Activated CD4-positive, alpha-beta memory T cell treated with anti-CD3 and anti-CD28 coated beads for 36 hours (primary cell): ENCODE data around the gene NAA20. TPM values are rescaled to one million over a fixed set of nuclear protein-coding genes. Genes with fewer than 3 reads are reported as not detected.

Experiments
- CTCF ChIA-PET: fragments of 350-600 bp; sonication (Branson Sonifier 250); formaldehyde crosslinking; loops from one replicate; lab custom pipeline; 2021; ENCODE audit warnings: antibody characterized with exemption, inconsistent platforms; lab: Charles Lee
- POLR2A ChIA-PET: fragments of 350-600 bp; sonication (Branson Sonifier 250); formaldehyde crosslinking; loops from one replicate; lab custom pipeline; 2021; ENCODE audit warnings: antibody characterized with exemption; lab: Charles Lee
- DNase-seq: peaks from one replicate; pipeline ENCODE4 v3.0.0-alpha.2; 2020
- H3K27ac Mint-ChIP-seq: one replicate; pipeline ENCODE4 v1.8.0; 2021; ENCODE audit warnings: mixed read lengths
- H3K27me3 Mint-ChIP-seq: one replicate; pipeline ENCODE4 v1.8.0; 2021; ENCODE audit warnings: mixed read lengths
- H3K36me3 Mint-ChIP-seq: one replicate; pipeline ENCODE4 v1.8.0; 2021; ENCODE audit warnings: mixed read lengths
- H3K4me1 Mint-ChIP-seq: one replicate; pipeline ENCODE4 v1.8.0; 2021; ENCODE audit warnings: low read depth, mixed read lengths
- H3K4me3 Mint-ChIP-seq: one replicate; pipeline ENCODE4 v1.8.0; 2021; ENCODE audit warnings: mild to moderate bottlenecking, mixed read lengths
- H3K9me3 Mint-ChIP-seq: one replicate; pipeline ENCODE4 v1.8.0; 2021; ENCODE audit warnings: mixed read lengths
- intact Hi-C: fragments of 100-400 bp; cut with micrococcal nuclease; formaldehyde crosslinking; loops from one replicate; pipeline ENCODE4 v1.15.1; 2023
- total RNA-seq, 2 experiments: library from RNA; stranded (reverse); gene quantifications; one replicate each; pipeline ENCODE4 v1.2.3, GENCODE V29; 2021

NAA20 gene
- total RNA-seq, 2 experiments from 2014 or later = 82.6 to 82.9 TPM

GRCh38 chr20:20063941-20064702, 47.0 kb downstream of the NAA20 start:
- no peaks in the 10 kb centered on the region for H3K4me1 Mint-ChIP-seq
- H3K4me3 Mint-ChIP-seq = no peak overlapping the region
- ChIA-PET CTCF (no interaction called here), POLR2A (no interaction called here)
- no peak overlapping the region for H3K27ac Mint-ChIP-seq
- H3K27me3 Mint-ChIP-seq = peaks cover 12% of the 10 kb centered on the region
- H3K36me3 Mint-ChIP-seq = no peaks in the 10 kb centered on the region
- intact Hi-C loops = no loop called here
- DNase-seq = no peak
- H3K9me3 Mint-ChIP-seq = no peaks in the 10 kb centered on the region

DNA sequence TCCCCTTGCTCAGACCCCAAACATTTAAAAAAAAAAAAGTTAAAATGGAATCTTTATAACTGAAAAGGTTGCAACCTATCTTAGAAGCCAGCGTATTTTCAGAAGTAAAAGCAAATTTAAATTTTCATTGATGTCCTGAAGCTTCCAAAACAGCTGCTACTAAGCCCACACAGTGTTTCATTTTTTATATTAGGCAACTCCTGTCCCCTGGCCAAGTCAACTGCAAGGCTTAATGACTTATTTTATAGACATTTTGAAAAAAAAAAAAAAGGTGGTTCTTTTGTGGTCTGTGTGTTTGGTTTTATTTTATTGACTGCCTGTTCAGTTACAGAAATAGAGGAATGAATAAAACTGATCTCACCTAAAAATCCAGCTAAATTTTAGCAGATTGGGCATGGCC, 48.2 kb downstream of the NAA20 start:
- CTCF ChIA-PET = no interaction called here
- intact Hi-C loops = no loop called here
- no peaks in the 10 kb centered on the region for H3K36me3 Mint-ChIP-seq
- no peaks in the 10 kb centered on the region for H3K9me3 Mint-ChIP-seq
- POLR2A ChIA-PET = no interaction called here
- no peak for DNase-seq
- peaks cover 12% of the 10 kb centered on the region for H3K27me3 Mint-ChIP-seq
- no peaks in the 10 kb centered on the region for H3K4me1 Mint-ChIP-seq
- no peak overlapping the region for H3K4me3 Mint-ChIP-seq
- no peak overlapping the region for H3K27ac Mint-ChIP-seq

DNA sequence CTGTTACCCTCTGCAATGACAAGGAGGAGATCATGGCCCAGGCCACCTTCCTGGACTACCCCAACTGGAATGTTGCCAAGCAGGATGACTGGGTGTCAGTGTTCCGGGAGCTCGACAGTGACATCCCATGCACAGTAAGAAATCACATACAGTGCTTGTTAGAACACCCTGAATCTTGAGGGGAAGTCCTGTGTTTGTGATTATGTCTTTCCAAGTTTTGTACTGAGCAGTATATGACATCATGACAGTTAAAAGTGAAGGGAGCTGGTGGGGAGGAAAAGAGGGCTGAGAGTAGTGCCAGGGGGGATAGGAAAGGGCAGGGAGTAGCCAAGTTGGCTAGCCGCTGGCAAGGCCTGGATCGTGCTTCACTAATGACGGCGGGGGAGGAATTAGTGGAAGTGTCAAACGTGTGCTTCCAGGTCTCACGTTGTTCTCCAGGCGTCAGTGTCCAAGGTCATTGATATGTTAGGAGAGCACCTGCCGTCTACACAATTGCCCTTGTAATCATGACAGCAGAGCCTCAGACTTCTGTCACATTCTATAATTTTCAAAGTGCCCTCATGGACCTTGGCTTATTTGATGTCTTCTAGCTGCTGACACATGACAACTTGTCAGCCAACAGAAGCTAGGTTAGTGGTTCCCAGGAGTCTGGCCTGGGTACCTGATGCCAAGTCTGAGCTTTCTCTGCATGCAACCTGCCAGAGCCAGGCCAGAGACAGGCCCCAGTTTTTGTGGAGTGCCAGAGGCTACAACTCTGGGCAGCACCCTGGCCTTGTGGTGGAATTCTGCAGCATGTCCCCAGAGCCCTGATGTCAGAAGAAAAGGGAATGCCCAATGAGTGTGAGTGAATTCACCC, 53.9 kb downstream of the NAA20 start:
- intact Hi-C loops = no loop called here
- H3K9me3 Mint-ChIP-seq = no peaks in the 10 kb centered on the region
- no peak overlapping the region for H3K27ac Mint-ChIP-seq
- no peaks in the 10 kb centered on the region for H3K36me3 Mint-ChIP-seq
- no peak for DNase-seq
- H3K4me1 Mint-ChIP-seq = no peaks in the 10 kb centered on the region
- CTCF ChIA-PET = no interaction called here
- peaks cover 4% of the 10 kb centered on the region for H3K27me3 Mint-ChIP-seq
- H3K4me3 Mint-ChIP-seq = no peak overlapping the region
- POLR2A ChIA-PET = no interaction called here

GRCh38 chr20:20073801-20074371, 56.7 kb downstream of the NAA20 start:
- H3K27ac Mint-ChIP-seq = no peak overlapping the region
- H3K27me3 Mint-ChIP-seq = peaks cover 4% of the 10 kb centered on the region
- H3K9me3 Mint-ChIP-seq = no peaks in the 10 kb centered on the region
- no peak for DNase-seq
- H3K4me1 Mint-ChIP-seq = no peaks in the 10 kb centered on the region
- intact Hi-C loops = no loop called here
- no peaks in the 10 kb centered on the region for H3K36me3 Mint-ChIP-seq
- POLR2A ChIA-PET = no interaction called here
- CTCF ChIA-PET = interaction anchor here (0.6 kb wide), 1 partner anchor 520 kb away, joined by 3 read pairs; no protein-coding TSS in a partner anchor
- H3K4me3 Mint-ChIP-seq = no peak overlapping the region

DNA sequence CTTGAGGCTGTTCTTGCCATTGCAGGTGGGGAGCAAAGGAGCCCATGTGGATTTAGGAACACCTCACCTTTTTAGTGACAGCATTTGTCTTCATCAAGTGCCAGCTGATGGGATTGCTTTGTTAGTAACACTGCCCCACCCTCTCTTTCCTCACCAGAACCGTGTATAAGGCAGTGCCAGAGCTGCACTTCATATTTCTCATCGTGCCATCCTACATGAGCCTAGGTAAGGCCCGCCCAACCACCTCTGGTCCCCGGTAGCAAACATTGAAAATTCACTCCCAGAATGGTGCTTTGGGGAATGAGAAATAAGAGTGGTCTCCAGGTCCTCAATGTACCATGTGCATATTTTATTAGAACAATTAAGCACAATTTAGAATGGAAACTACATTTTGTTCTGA, 57.9 kb downstream of the NAA20 start:
- no peaks in the 10 kb centered on the region for H3K36me3 Mint-ChIP-seq
- POLR2A ChIA-PET = no interaction called here
- intact Hi-C loops = no loop called here
- CTCF ChIA-PET = no interaction called here
- peaks cover 6% of the 10 kb centered on the region for H3K27me3 Mint-ChIP-seq
- no peaks in the 10 kb centered on the region for H3K4me1 Mint-ChIP-seq
- no peaks in the 10 kb centered on the region for H3K9me3 Mint-ChIP-seq
- H3K27ac Mint-ChIP-seq = no peak overlapping the region
- H3K4me3 Mint-ChIP-seq = no peak overlapping the region
- DNase-seq = no peak

GRCh38 chr20:20076297-20077065, 59.3 kb downstream of the NAA20 start:
- ChIA-PET CTCF (no interaction called here), POLR2A (no interaction called here)

DNA sequence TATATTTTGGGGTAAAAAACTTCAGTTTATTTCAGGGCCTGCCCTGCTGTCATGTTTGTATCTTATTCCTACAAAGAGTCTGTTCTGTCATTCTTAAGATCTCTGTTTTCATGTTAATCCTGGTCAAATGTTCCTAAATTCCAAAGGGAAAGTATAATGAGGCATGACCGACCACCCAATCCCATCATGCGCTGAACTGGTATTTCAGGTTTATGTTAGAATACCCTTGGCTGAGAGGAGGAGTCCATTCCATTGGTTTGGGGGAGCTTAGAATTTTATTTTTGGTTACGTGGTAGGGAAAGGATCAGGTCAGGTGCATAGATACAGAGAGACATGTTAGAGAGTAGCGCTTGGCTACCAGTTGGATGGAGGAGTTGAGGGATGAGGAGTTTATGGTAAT, 60.9 kb downstream of the NAA20 start:
- Mint-ChIP-seq H3K36me3 (no peaks in the 10 kb centered on the region), H3K4me3 (no peak overlapping the region), H3K27me3 (peaks cover 10% of the 10 kb centered on the region), H3K27ac (no peak overlapping the region), H3K9me3 (no peaks in the 10 kb centered on the region), H3K4me1 (no peaks in the 10 kb centered on the region)
- ChIA-PET POLR2A (no interaction called here), CTCF (no interaction called here)
- no peak for DNase-seq
- intact Hi-C loops = no loop called here

More at GRCh38 chr20:20076297-20077065, 59.3 kb downstream of the NAA20 start:
- Mint-ChIP-seq H3K4me3 (no peak overlapping the region), H3K27me3 (peaks cover 6% of the 10 kb centered on the region), H3K9me3 (no peaks in the 10 kb centered on the region), H3K27ac (no peak overlapping the region), H3K4me1 (no peaks in the 10 kb centered on the region), H3K36me3 (no peaks in the 10 kb centered on the region)
- intact Hi-C loops = no loop called here
- no peak for DNase-seq

GRCh38 chr20:20079102-20079784, 62.1 kb downstream of the NAA20 start:
- Mint-ChIP-seq H3K4me3 (no peak overlapping the region), H3K4me1 (no peaks in the 10 kb centered on the region), H3K27me3 (peaks cover 8% of the 10 kb centered on the region), H3K9me3 (no peaks in the 10 kb centered on the region), H3K36me3 (no peaks in the 10 kb centered on the region), H3K27ac (no peak overlapping the region)
- no peak for DNase-seq
- ChIA-PET CTCF (no interaction called here), POLR2A (no interaction called here)
- intact Hi-C loops = no loop called here

Other genes with a start within 250 kb of the NAA20 start
- gene CRNKL1, start 35.1 kb downstream of the NAA20 start, total RNA-seq = 10 to 100 TPM; 21.5 to 21.8 TPM
- not detected for gene CFAP61, start 35.2 kb downstream of the NAA20 start, total RNA-seq